HG02973 (cell line): ENCODE measurements around the gene POP5.

Experiments
- ATAC-seq: cut with Tn5 transposase; IDR thresholded peaks from one replicate; pipeline ENCODE4 v1.9.1; 2021; ENCODE audit warnings: moderate library complexity; ENCODE audit not compliant: unreplicated experiment

POP5 gene

GRCh38 chr12:120590741-120591407 lies 9.7 kb upstream of the POP5 start:
- ATAC-seq = no peak

GRCh38 chr12:120588948-120589930 lies 8.0 kb upstream of the POP5 start:
- ATAC-seq = no peak

- ATAC-seq = no peak
These were observed 7.2 kb upstream of the POP5 start for GRCh38 chr12:120588371-120588770.

- ATAC-seq = no peak
These were observed 5.7 kb upstream of the POP5 start for GRCh38 chr12:120586860-120587259.

GRCh38 chr12:120586206-120586605 lies 5.0 kb upstream of the POP5 start:
- no peak for ATAC-seq

GRCh38 chr12:120584343-120585149 lies 3.3 kb upstream of the POP5 start:
- ATAC-seq = no peak

GRCh38 chr12:120583478-120584030 lies 2.4 kb upstream of the POP5 start:
- ATAC-seq = no peak

GRCh38 chr12:120581998-120582397 lies 796 bp upstream of the POP5 start:
- ATAC-seq = no peak

- ATAC-seq = no peak
These were observed 2.0 kb downstream of the POP5 start for GRCh38 chr12:120579179-120579578.

GRCh38 chr12:120574106-120574505 lies 7.1 kb downstream of the POP5 start:
- ATAC-seq = no peak

- no peak for ATAC-seq
These were observed 7.6 kb downstream of the POP5 start for GRCh38 chr12:120573560-120573959.

- no peak for ATAC-seq
These were observed 9.9 kb downstream of the POP5 start for GRCh38 chr12:120571299-120571698.

- no peak for ATAC-seq
These were observed 17.7 kb downstream of the POP5 start for GRCh38 chr12:120563495-120563894.

- ATAC-seq = no peak
These were observed 18.3 kb downstream of the POP5 start for GRCh38 chr12:120562906-120563305.

- ATAC-seq = no peak
These were observed 23.6 kb downstream of the POP5 start for GRCh38 chr12:120557589-120557988.

GRCh38 chr12:120554678-120555077 lies 26.5 kb downstream of the POP5 start:
- ATAC-seq = no peak

- ATAC-seq = no peak
These were observed 35.2 kb downstream of the POP5 start for GRCh38 chr12:120546050-120546386.

- no peak for ATAC-seq
These were observed 36.5 kb downstream of the POP5 start for GRCh38 chr12:120544691-120545090.

GRCh38 chr12:120542166-120542565 lies 39.0 kb downstream of the POP5 start:
- ATAC-seq = no peak

- no peak for ATAC-seq
These were observed 40.8 kb downstream of the POP5 start for GRCh38 chr12:120540445-120540844.

- ATAC-seq = no peak
These were observed 41.9 kb downstream of the POP5 start for GRCh38 chr12:120539303-120539702.
